Measurements from ENCODE around the gene VAV1. TPM values are rescaled to one million over a fixed set of nuclear protein-coding genes. Genes with fewer than 3 reads are reported as not detected.
"Not testable (repeated sequence)": the region's sequence is repeated elsewhere in the genome, so short reads cannot be mapped to it uniquely, and the experiment has no call there.

Gene VAV1
- polyA plus RNA-seq, 3 donors from 2014 or later, result 19.4 to 44.8 (median 22.8) TPM

DNA sequence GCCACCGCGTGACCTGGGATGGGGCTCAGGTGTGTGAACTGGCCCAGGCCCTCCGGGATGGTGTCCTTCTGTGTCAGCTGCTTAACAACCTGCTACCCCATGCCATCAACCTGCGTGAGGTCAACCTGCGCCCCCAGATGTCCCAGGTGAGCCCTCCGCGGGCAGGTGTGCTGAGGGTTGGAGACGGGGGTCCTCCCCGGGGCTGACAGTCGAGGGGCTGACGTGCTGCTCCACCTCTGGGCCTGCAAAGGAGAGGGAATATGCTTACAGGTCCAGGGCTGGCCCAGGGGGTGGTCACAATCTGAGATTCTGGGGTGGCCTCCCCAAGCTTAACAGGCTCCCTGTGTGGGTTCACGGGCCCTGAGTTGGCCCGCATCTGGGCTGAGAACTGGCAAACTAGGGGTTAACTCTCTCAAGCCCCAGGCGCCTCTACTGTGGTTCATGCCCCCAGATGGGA is 386 bp downstream of the VAV1 start:
- Mint-ChIP-seq H3K36me3 (peaks cover 20 to 24% (median 21%) of the 10 kb centered on the region in 3 donors), H3K27me3 (ENCODE audit: low read depth in 3 of 3) (peaks cover 3 to 26% (median 9%) of the 10 kb centered on the region in 3 donors), H3K4me1 (peaks cover 58 to 65% of the 10 kb centered on the region in 2 donors), H3K9me3 (no peaks in the 10 kb centered on the region), H3K4me3 (peak overlapping the region; percentile 87 to 94 (median 91)), H3K27ac (peak overlapping the region; percentile 92 to 99 (median 96))
- no peak for DNase-seq

DNA sequence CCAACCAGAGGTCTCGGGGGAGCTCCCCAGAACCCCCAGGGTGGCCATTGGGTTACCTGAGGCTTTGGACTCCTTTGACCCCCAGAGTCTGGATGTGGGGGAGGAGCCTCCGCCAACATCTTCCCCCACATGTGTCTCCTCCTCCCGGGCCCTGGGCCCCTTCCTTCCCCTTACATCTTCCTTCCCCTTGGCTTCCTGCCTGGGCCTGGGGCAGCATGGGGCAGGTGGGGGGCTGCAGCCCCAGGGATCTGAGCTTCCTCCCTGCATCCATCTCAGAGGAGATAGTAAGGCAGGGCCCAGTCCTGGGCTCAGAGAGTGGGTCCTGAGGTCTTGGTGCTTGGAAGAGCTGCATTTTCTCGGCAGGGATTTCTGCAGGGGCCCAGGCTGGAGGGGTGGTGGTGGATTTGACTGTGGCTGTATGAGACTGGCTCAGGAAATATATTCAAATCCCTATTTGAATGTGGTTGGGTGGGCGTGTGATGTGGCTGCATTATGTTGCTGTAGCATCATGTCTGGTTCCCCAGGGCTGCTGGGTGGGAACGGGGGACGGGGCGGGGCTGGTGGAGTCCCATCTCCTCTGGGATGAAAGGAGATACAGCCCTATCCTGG is 919 bp downstream of the VAV1 start:
- Mint-ChIP-seq H3K9me3 (no peaks in the 10 kb centered on the region), H3K4me1 (peaks cover 58 to 65% of the 10 kb centered on the region in 2 donors)

DNA sequence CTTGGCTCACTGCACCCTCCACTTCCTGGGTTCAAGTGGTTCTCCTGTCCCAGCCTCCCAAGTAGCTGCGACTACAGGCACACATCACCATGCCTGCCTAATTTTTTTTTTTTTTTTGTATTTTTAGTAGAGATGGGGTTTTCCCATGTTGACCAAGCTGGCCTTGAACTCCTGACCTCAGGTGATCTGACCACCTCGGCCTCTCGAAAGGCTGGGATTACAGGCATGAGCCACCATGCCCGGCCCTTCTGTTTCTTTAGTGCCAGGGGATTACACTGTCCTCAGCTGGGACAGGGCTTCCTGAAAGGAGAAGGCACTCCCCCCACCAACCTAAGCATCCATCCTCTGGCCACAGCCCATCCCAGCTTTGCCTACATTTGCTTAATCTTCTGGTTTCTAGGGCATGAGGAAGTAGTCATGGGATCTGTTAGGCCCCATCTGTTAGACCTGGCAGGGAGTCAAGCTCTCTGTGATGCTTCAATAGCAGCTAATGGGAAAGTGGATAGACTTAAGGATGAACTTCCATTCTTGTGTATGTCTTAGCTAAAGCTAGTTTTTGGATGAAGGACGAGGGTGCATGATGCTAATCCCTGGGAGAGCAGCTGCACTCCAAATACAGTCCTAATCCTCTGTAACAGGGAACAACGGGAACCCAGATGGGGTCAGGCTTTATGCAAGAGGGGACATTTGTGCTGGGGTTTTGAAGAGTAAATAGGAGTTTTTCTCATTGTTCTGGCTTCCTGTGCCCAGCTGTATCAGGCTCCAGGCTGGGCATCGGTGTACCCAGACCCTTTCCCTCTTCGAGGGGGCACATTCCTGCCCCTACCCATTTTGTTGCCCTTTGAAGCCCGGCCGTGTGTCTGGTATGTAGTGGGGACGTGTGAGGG is 2.6 kb downstream of the VAV1 start:
- H3K4me1 Mint-ChIP-seq, result peaks cover 65 to 76% of the 10 kb centered on the region in 2 donors
- H3K9me3 Mint-ChIP-seq, result no peaks in the 10 kb centered on the region
- no peak for DNase-seq
- peaks cover 5 to 22% (median 8%) of the 10 kb centered on the region in 3 donors for H3K27me3 Mint-ChIP-seq (ENCODE audit: low read depth in 3 of 3)
- H3K36me3 Mint-ChIP-seq, result peaks cover 20 to 24% (median 21%) of the 10 kb centered on the region in 3 donors
- peak overlapping the region; percentile 64 to 91 (median 68) for H3K4me3 Mint-ChIP-seq
- H3K27ac Mint-ChIP-seq, result peak overlapping the region; percentile 71 to 92 (median 85)

More for the DNA sequence above, 919 bp downstream of the VAV1 start:
- peaks cover 20 to 24% (median 21%) of the 10 kb centered on the region in 3 donors for H3K36me3 Mint-ChIP-seq
- peak; percentile 32 to 45 (median 42) for DNase-seq
- H3K27me3 Mint-ChIP-seq (ENCODE audit: low read depth in 3 of 3), result peaks cover 5 to 23% (median 8%) of the 10 kb centered on the region in 3 donors
- H3K4me3 Mint-ChIP-seq, result peak overlapping the region; percentile 87 to 94 (median 91)
- peak overlapping the region; percentile 92 to 99 (median 96) for H3K27ac Mint-ChIP-seq

DNA sequence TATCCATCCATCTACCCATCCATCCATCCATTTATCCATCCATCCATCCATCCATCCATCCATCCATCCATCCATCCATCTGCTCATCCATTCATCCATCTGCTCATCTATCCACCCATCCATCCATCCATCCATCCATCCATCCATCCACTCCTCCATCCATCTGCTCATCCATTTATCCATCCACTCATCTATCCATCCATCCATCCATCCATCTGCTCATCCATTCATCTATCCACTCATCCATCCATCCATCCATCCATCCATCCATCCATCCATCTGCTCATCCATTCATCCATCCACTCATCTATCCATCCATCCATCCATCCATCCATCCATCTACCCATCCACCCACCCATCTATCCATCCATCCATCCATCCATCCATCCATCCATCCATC is 3.5 kb downstream of the VAV1 start:
- H3K4me1 Mint-ChIP-seq, result peaks cover 67 to 76% of the 10 kb centered on the region in 2 donors

DNA sequence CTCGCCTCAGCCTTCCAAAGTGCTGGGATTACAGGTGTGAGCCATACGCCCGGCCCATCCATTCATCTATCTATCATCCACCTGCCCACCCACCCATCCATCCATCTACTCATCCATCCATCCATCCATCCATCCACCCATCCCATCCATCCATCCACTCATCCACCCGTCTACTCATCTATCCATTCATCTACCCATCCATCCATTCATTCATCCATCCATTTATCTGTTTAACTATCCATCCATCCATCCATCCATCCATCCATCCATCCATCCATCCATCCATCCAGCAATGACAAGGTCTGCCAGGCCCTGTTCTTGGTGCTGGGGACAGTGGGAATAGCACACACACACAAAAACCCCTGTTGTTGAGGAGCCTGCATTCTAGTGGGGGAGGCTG is 4.5 kb downstream of the VAV1 start:
- peaks cover 20 to 32% (median 21%) of the 10 kb centered on the region in 3 donors for H3K36me3 Mint-ChIP-seq
- peak overlapping the region; percentile 74 to 95 (median 88) for H3K27ac Mint-ChIP-seq
- peaks cover 2 to 18% (median 8%) of the 10 kb centered on the region in 3 donors for H3K27me3 Mint-ChIP-seq (ENCODE audit: low read depth in 3 of 3)

More for the DNA sequence above, 3.5 kb downstream of the VAV1 start:
- H3K9me3 Mint-ChIP-seq, DNase-seq: not testable (repeated sequence)
- Mint-ChIP-seq H3K36me3 (peaks cover 20 to 24% (median 21%) of the 10 kb centered on the region in 3 donors), H3K4me3 (peak overlapping the region; percentile 16 to 61 (median 38)), H3K27me3 (ENCODE audit: low read depth in 3 of 3) (peaks cover 2 to 22% (median 8%) of the 10 kb centered on the region in 3 donors), H3K27ac (peak overlapping the region; percentile 48 to 92 (median 76))

DNA sequence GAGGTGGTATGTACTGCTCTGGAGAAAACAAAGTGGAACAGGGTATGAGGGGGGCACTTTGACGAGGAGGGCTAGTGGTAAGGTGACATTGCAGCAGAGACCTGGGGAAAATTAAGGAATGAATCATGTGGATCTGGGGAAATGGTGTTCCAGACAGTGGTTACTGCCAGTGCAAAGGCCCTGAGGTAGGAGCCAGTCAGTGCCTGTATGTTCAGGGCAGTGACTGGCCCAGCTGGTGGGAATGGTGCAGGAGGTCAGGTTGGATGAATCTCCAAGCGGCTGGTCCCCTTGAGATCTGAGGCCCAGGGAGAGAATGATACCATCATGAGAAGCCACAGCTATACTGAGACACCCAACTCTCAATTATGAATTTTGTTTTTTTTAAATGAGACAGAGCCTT is 4.9 kb downstream of the VAV1 start:
- H3K36me3 Mint-ChIP-seq, result peaks cover 20 to 32% (median 21%) of the 10 kb centered on the region in 3 donors
- H3K4me3 Mint-ChIP-seq, result peak overlapping the region; percentile 20 to 75 (median 47)
- H3K9me3 Mint-ChIP-seq, result no peaks in the 10 kb centered on the region
- H3K27me3 Mint-ChIP-seq (ENCODE audit: low read depth in 3 of 3), result peaks cover 2 to 14% (median 4%) of the 10 kb centered on the region in 3 donors
- H3K4me1 Mint-ChIP-seq, result peaks cover 66 to 73% of the 10 kb centered on the region in 2 donors
- DNase-seq, result no peak
- peak overlapping the region; percentile 81 to 95 (median 92) for H3K27ac Mint-ChIP-seq

More for the DNA sequence above, 4.5 kb downstream of the VAV1 start:
- H3K9me3 Mint-ChIP-seq, result no peaks in the 10 kb centered on the region
- DNase-seq, result no peak
- peak overlapping the region; percentile 23 to 75 (median 47) for H3K4me3 Mint-ChIP-seq
- H3K4me1 Mint-ChIP-seq, result peaks cover 70 to 77% of the 10 kb centered on the region in 2 donors

DNA sequence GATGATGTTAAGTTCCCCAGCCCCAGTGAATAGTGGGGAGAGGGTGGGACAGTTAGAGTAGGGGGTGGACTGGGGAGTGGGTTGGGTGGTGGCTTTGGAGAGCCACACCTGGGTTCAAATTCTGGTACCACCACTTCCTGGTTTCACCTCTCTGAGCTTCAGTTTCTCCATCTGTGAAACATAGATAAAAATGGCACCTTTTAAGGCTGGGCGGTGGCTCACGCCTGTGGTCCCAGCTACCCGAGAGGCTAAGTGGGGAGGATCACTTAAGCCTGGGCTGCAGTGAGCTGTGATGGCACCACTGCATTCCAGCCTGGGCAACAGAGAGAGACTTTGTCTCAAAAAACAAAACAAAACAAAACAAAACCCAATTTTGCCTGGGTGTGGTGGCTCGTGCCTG is 5.9 kb downstream of the VAV1 start:
- Mint-ChIP-seq H3K27me3 (ENCODE audit: low read depth in 3 of 3) (peaks cover 2 to 10% (median 2%) of the 10 kb centered on the region in 3 donors), H3K9me3 (no peaks in the 10 kb centered on the region), H3K27ac (peak overlapping the region; percentile 84 to 95 (median 92)), H3K4me3 (peak overlapping the region; percentile 63 to 78 (median 71)), H3K4me1 (peaks cover 66 to 71% of the 10 kb centered on the region in 2 donors), H3K36me3 (peaks cover 20 to 32% (median 21%) of the 10 kb centered on the region in 3 donors)
- DNase-seq, result peak in 2 of 3 donors; percentile 22 to 31

DNA sequence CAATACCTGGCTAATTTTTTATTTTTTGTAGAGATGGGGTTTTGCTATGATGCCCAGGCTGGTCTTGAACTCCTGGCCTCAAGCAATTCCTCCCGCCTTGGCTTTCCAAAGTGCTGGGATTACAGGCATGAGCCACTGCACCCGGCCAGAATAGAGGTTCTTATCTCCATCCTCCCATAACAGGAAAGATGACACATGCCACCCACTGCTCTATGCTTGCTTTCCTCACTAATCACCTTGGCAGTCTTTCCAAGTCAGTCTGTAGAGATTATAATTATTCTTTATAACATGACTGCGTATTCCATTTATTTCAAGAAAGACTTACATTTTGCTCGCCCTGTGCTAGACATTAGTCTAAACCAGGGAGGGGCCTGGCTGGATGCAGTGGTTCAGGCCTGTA is 6.7 kb downstream of the VAV1 start:
- peaks cover 64 to 69% of the 10 kb centered on the region in 2 donors for H3K4me1 Mint-ChIP-seq
- peaks cover 0 to 10% (median 2%) of the 10 kb centered on the region in 3 donors for H3K27me3 Mint-ChIP-seq (ENCODE audit: low read depth in 3 of 3)
- no peak for DNase-seq
- peak overlapping the region in 1 of 5 donors; percentile 30 for H3K4me3 Mint-ChIP-seq
- H3K36me3 Mint-ChIP-seq, result peaks cover 20 to 32% (median 21%) of the 10 kb centered on the region in 3 donors
- no peaks in the 10 kb centered on the region for H3K9me3 Mint-ChIP-seq
- peak overlapping the region; percentile 35 to 94 (median 87) for H3K27ac Mint-ChIP-seq

DNA sequence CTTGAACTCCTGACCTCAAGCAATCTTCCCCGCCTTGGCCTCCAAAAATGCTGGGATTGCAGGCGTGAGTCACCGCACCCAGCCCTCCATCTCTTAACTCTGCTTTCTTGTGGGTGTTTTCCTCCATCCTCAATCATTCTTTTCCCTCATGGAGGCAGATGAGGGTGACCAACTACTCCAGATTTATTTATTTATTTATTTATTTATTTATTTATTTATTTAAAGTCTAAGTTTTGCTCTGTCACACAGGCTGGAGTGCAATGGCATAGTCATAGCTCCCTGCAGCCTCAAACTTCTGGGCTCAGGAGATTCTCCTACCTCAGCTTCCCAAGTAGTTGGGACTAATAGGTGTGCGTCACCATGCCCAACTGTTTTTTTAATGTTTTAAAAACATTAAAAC is 14.9 kb downstream of the VAV1 start:
- peaks cover 0 to 3% (median 1%) of the 10 kb centered on the region in 3 donors for H3K27me3 Mint-ChIP-seq (ENCODE audit: low read depth in 3 of 3)
- peaks cover 48 to 60% of the 10 kb centered on the region in 2 donors for H3K4me1 Mint-ChIP-seq
- no peak for DNase-seq
- peak overlapping the region in 1 of 6 donors; percentile 44 for H3K27ac Mint-ChIP-seq
- no peak overlapping the region for H3K4me3 Mint-ChIP-seq
- H3K36me3 Mint-ChIP-seq, result peaks cover 11 to 18% (median 16%) of the 10 kb centered on the region in 3 donors
- no peaks in the 10 kb centered on the region for H3K9me3 Mint-ChIP-seq

DNA sequence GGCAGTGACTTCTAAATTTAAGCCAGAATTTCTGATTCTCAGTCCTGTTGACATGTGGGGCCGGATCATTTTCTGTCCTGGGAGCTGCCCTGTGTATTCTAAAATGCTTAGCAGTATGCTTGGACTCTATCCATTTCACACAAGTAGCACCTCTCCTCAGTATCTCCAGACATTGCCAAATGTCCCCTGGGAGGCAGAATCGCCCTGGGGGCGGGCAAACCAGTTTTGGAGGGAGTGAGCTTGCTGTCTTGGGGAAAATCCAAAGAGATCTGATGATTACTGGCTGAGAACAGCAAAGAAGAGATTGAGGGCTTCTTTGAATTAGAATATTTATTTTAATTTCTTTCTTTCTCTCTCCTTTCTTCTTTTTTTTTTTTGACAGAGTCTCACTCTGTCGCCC is 16.4 kb downstream of the VAV1 start:
- H3K36me3 Mint-ChIP-seq, result peaks cover 11 to 21% (median 18%) of the 10 kb centered on the region in 3 donors
- peak overlapping the region in 5 of 6 donors; percentile 13 to 73 (median 42) for H3K27ac Mint-ChIP-seq
- DNase-seq, result no peak
- H3K9me3 Mint-ChIP-seq, result no peaks in the 10 kb centered on the region
- peaks cover 57 to 74% of the 10 kb centered on the region in 2 donors for H3K4me1 Mint-ChIP-seq
- H3K27me3 Mint-ChIP-seq (ENCODE audit: low read depth in 3 of 3), result peaks cover 0 to 3% (median 1%) of the 10 kb centered on the region in 3 donors
- H3K4me3 Mint-ChIP-seq, result no peak overlapping the region

DNA sequence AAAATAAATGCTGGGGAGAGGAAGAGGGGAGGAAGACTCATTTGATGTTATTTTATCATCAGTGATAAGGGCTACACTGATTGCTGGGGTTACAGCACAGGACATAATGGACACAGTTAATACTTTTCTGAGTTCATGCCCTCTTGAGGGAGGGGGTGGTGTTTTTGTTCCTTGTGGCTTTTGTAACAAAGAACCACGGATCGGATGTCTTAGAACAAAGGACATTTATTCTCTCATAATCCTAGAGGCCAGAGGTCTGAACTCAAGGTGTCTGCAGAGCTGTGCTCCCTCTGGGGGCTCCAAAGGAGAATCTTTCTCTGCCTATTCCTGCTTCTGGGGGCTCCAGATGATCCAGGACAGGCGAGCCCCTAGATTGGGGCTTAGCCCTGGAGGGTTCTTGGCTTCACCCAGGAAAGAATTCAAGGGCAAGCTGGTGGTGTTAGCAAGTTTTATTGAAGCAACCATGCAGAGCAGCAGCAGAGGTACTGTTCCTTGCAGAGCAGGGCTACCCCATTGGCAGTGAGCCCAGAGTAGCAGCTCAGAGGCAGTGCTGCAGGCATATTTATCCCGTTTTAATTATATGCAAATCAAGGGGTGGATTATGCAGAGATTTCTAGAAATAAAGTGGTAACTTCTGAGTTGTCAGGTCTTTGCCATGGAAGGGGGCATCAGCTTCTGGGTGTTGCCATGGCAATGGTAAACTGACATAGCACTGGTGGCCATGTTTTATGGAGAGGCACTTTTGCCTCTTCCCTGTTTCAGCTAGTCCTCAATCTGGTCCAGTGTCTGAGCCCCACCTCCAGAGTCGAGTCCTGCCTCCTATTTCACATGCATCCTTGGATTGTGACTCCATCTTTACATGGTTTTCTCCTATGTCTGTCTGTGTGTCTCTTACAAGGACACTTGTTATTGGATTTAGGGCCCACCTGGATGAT is 18.0 kb downstream of the VAV1 start:
- Mint-ChIP-seq H3K9me3 (no peaks in the 10 kb centered on the region), H3K4me1 (peaks cover 60 to 75% of the 10 kb centered on the region in 2 donors), H3K27ac (peak overlapping the region; percentile 14 to 82 (median 68)), H3K27me3 (ENCODE audit: low read depth in 3 of 3) (peaks cover 0 to 3% (median 1%) of the 10 kb centered on the region in 3 donors), H3K4me3 (no peak overlapping the region), H3K36me3 (peaks cover 19 to 22% (median 21%) of the 10 kb centered on the region in 3 donors)
- no peak for DNase-seq

DNA sequence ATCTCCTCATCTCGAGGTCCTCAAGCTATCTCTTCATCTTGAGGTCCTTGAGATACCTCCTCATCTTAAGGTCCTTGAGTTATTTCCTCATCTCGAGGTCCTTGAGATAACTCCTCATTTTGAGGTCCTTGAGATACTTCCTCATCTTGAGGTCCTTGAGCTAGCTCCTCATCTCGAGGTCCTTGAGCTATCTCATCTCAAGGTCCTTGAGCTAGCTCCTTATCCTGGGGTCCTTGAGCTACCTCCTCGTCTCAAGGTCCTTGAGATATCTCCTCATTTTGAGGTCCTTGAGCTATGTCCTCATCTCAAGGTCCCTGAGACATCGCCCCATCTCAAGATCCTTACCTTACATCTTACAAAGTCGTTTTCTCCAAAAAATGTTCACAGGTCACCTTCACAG is 18.7 kb downstream of the VAV1 start:
- Mint-ChIP-seq H3K27ac (peak overlapping the region; percentile 62 to 85 (median 84)), H3K4me1 (peaks cover 65 to 77% of the 10 kb centered on the region in 2 donors), H3K9me3 (no peaks in the 10 kb centered on the region), H3K4me3 (no peak overlapping the region), H3K27me3 (ENCODE audit: low read depth in 3 of 3) (peaks cover 0 to 2% (median 1%) of the 10 kb centered on the region in 3 donors), H3K36me3 (peaks cover 14 to 20% (median 19%) of the 10 kb centered on the region in 3 donors)
- no peak for DNase-seq
